Measurements from ENCODE around the gene ROBO1. TPM values are rescaled to one million over a fixed set of nuclear protein-coding genes. Genes with fewer than 3 reads are reported as not detected.

The ROBO1 gene
- total RNA-seq, 1 donor from 2014 or later = 71.7 TPM

- peak overlapping the region; percentile 21 for H3K4me3 ChIP-seq (ENCODE audit: insufficient read depth, low read depth, low read length)
- H3K4me1 ChIP-seq (ENCODE audit: insufficient read depth, low read length) = peaks cover 9% of the 10 kb centered on the region
- no peaks in the 10 kb centered on the region for H3K4me1 Mint-ChIP-seq (ENCODE audit: low read depth, unreplicated experiment)
- peak overlapping the region; percentile 49 for H2AFZ ChIP-seq (ENCODE audit: low read depth, low read length)
- no peaks in the 10 kb centered on the region for H3K9me3 Mint-ChIP-seq (ENCODE audit: unreplicated experiment)
- H3K36me3 Mint-ChIP-seq (ENCODE audit: low read depth, unreplicated experiment) = no peaks in the 10 kb centered on the region
- no peak for TF ChIP-seq EZH2 (IDR thresholded peaks at IDR 0.05; ENCODE audit: insufficient read depth, low read length)
- TF ChIP-seq, protein P1, sequence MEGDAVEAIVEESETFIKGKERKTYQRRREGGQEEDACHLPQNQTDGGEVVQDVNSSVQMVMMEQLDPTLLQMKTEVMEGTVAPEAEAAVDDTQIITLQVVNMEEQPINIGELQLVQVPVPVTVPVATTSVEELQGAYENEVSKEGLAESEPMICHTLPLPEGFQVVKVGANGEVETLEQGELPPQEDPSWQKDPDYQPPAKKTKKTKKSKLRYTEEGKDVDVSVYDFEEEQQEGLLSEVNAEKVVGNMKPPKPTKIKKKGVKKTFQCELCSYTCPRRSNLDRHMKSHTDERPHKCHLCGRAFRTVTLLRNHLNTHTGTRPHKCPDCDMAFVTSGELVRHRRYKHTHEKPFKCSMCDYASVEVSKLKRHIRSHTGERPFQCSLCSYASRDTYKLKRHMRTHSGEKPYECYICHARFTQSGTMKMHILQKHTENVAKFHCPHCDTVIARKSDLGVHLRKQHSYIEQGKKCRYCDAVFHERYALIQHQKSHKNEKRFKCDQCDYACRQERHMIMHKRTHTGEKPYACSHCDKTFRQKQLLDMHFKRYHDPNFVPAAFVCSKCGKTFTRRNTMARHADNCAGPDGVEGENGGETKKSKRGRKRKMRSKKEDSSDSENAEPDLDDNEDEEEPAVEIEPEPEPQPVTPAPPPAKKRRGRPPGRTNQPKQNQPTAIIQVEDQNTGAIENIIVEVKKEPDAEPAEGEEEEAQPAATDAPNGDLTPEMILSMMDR (IDR thresholded peaks at IDR 0.05; ENCODE audit: insufficient read depth, low read depth, low read length) = peak; percentile 34
- no peaks in the 10 kb centered on the region for H3K27me3 Mint-ChIP-seq (ENCODE audit: low read depth, unreplicated experiment)
- H3K9ac ChIP-seq (ENCODE audit: low read length) = no peak overlapping the region
- DNase-seq (ENCODE audit: low read depth) (peak; percentile 94), FAIRE-seq (no peak)
- H3K27me3 ChIP-seq (ENCODE audit: insufficient read depth, low read length) = no peaks in the 10 kb centered on the region
- H3K4me3 Mint-ChIP-seq (ENCODE audit: unreplicated experiment) = no peak overlapping the region
- no peak overlapping the region for H3K27ac ChIP-seq (ENCODE audit: low read depth, low read length)
- H3K79me2 ChIP-seq (ENCODE audit: insufficient read depth, low read length) = no peaks in the 10 kb centered on the region
- H3K27ac Mint-ChIP-seq (ENCODE audit: unreplicated experiment) = no peak overlapping the region
- no peaks in the 10 kb centered on the region for H3K36me3 ChIP-seq (ENCODE audit: insufficient read depth, low read length)
- peak overlapping the region; percentile 71 for H3K4me2 ChIP-seq (ENCODE audit: low read length)
- H4K20me1 ChIP-seq (ENCODE audit: insufficient read depth, low read length) = no peaks in the 10 kb centered on the region
- H3K9me3 ChIP-seq (ENCODE audit: insufficient read depth, low read depth, low read length) = no peaks in the 10 kb centered on the region
Measured at GRCh38 chr3:79490165-79491028, 277.4 kb downstream of the ROBO1 start.

DNA sequence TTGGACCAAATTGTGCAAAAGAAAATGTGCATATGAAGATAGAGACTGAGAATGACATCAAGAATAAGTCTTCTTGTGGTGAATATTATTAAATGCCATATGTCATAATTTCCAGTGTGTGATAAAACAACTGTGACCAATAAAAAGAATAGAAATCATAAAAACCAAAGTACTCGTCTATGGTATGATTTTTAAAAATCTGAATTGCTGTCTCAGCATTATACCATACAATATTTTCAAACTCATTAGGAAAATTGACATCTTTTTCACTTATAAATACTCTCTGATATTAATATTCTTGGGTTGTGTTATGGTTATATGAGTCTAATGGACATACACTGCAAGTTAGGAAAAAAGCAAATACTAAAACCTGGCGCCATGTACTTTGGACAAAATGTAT, 279.4 kb downstream of the ROBO1 start:
- H3K27me3 ChIP-seq (ENCODE audit: insufficient read depth, low read length) = no peaks in the 10 kb centered on the region
- H3K36me3 ChIP-seq (ENCODE audit: insufficient read depth, low read length) = no peaks in the 10 kb centered on the region
- no peak overlapping the region for H3K9ac ChIP-seq (ENCODE audit: low read length)
- no peak overlapping the region for H3K4me3 ChIP-seq (ENCODE audit: insufficient read depth, low read depth, low read length)
- H3K9me3 Mint-ChIP-seq (ENCODE audit: unreplicated experiment) = no peaks in the 10 kb centered on the region
- H3K4me2 ChIP-seq (ENCODE audit: low read length) = no peak overlapping the region
- no peak overlapping the region for H3K4me3 Mint-ChIP-seq (ENCODE audit: unreplicated experiment)
- H3K4me1 Mint-ChIP-seq (ENCODE audit: low read depth, unreplicated experiment) = no peaks in the 10 kb centered on the region
- H4K20me1 ChIP-seq (ENCODE audit: insufficient read depth, low read length) = no peaks in the 10 kb centered on the region
- no peaks in the 10 kb centered on the region for H3K79me2 ChIP-seq (ENCODE audit: insufficient read depth, low read length)
- no peaks in the 10 kb centered on the region for H3K36me3 Mint-ChIP-seq (ENCODE audit: low read depth, unreplicated experiment)
- FAIRE-seq (no peak), DNase-seq (ENCODE audit: low read depth) (no peak)
- H2AFZ ChIP-seq (ENCODE audit: low read depth, low read length) = no peak overlapping the region
- H3K4me1 ChIP-seq (ENCODE audit: insufficient read depth, low read length) = peaks cover 9% of the 10 kb centered on the region
- no peak overlapping the region for H3K27ac Mint-ChIP-seq (ENCODE audit: unreplicated experiment)
- no peak for TF ChIP-seq EZH2 (IDR thresholded peaks at IDR 0.05; ENCODE audit: insufficient read depth, low read length)
- TF ChIP-seq, protein P1 (IDR thresholded peaks at IDR 0.05; ENCODE audit: insufficient read depth, low read depth, low read length) = no peak
- H3K9me3 ChIP-seq (ENCODE audit: insufficient read depth, low read depth, low read length) = no peaks in the 10 kb centered on the region
- H3K27me3 Mint-ChIP-seq (ENCODE audit: low read depth, unreplicated experiment) = no peaks in the 10 kb centered on the region
- H3K27ac ChIP-seq (ENCODE audit: low read depth, low read length) = no peak overlapping the region

GRCh38 chr3:79480746-79481145, 287.1 kb downstream of the ROBO1 start:
- FAIRE-seq = no peak

More at GRCh38 chr3:79480746-79481145, 287.1 kb downstream of the ROBO1 start:
- Histone ChIP-seq H3K36me3 (ENCODE audit: insufficient read depth, low read length) (no peaks in the 10 kb centered on the region), H3K4me2 (ENCODE audit: low read length) (no peak overlapping the region), H3K27me3 (ENCODE audit: insufficient read depth, low read length) (no peaks in the 10 kb centered on the region), H4K20me1 (ENCODE audit: insufficient read depth, low read length) (no peaks in the 10 kb centered on the region), H3K4me1 (ENCODE audit: insufficient read depth, low read length) (no peaks in the 10 kb centered on the region), H3K9ac (ENCODE audit: low read length) (no peak overlapping the region), H3K79me2 (ENCODE audit: insufficient read depth, low read length) (no peaks in the 10 kb centered on the region), H3K4me3 (ENCODE audit: insufficient read depth, low read depth, low read length) (no peak overlapping the region), H2AFZ (ENCODE audit: low read depth, low read length) (no peak overlapping the region), H3K27ac (ENCODE audit: low read depth, low read length) (no peak overlapping the region), H3K9me3 (ENCODE audit: insufficient read depth, low read depth, low read length) (no peaks in the 10 kb centered on the region)
- Mint-ChIP-seq H3K27me3 (ENCODE audit: low read depth, unreplicated experiment) (no peaks in the 10 kb centered on the region), H3K36me3 (ENCODE audit: low read depth, unreplicated experiment) (no peaks in the 10 kb centered on the region), H3K4me3 (ENCODE audit: unreplicated experiment) (no peak overlapping the region), H3K4me1 (ENCODE audit: low read depth, unreplicated experiment) (no peaks in the 10 kb centered on the region), H3K27ac (ENCODE audit: unreplicated experiment) (no peak overlapping the region), H3K9me3 (ENCODE audit: unreplicated experiment) (no peaks in the 10 kb centered on the region)
- DNase-seq (ENCODE audit: low read depth) = no peak
- no peak for TF ChIP-seq EZH2 (IDR thresholded peaks at IDR 0.05; ENCODE audit: insufficient read depth, low read length)
- TF ChIP-seq, protein P1 (IDR thresholded peaks at IDR 0.05; ENCODE audit: insufficient read depth, low read depth, low read length) = no peak
